Upper lobe of right lung (tissue), 1 donor: ENCODE data around the gene PRR33. TPM values are rescaled to one million over a fixed set of nuclear protein-coding genes. Genes with fewer than 3 reads are reported as not detected.
"Not testable (repeated sequence)": the region's sequence is repeated elsewhere in the genome, so short reads cannot be mapped to it uniquely, and the experiment has no call there.

Experiments used
- ATAC-seq: fragments of 200-7000 bp; cut with Tn5 transposase; one replicate; pipeline ENCODE4 v1.9.1; 2020; ENCODE audit warnings: mild to moderate bottlenecking, moderate library complexity
- DNase-seq: peaks from one replicate; pipeline ENCODE4 v3.0.0-alpha.2; 2020
- H3K27ac ChIP-seq: fragments of 200-600 bp; one replicate; pipeline ENCODE4 v1.8.0; 2022
- H3K27me3 ChIP-seq: fragments of 200-600 bp; one replicate; pipeline ENCODE4 v1.8.0; 2022; ENCODE audit warnings: mild to moderate bottlenecking
- H3K36me3 ChIP-seq: fragments of 200-600 bp; one replicate; pipeline ENCODE4 v1.8.0; 2022
- H3K4me1 ChIP-seq: fragments of 200-600 bp; one replicate; pipeline ENCODE4 v1.8.0; 2022
- H3K4me3 ChIP-seq: fragments of 200-600 bp; one replicate; pipeline ENCODE4 v1.8.0; 2022; ENCODE audit warnings: mild to moderate bottlenecking
- H3K9me3 ChIP-seq: fragments of 200-600 bp; one replicate; pipeline ENCODE4 v1.8.0; 2022
- intact Hi-C: fragments of 100-400 bp; cut with DNase I; formaldehyde crosslinking; loops from one replicate; pipeline ENCODE4 v1.11.0; 2022
- total RNA-seq: library from RNA; stranded (reverse); fragmentation: NEBNext Ultra II Directional; extraction: Animal tissue kit (Norgen Biotek cat#: 25700); gene quantifications from one replicate; pipeline ENCODE4 v1.2.1, GENCODE V29; 2021
- TF ChIP-seq, protein P1 (sequence below): fragments of 200-600 bp; IDR thresholded peaks from one replicate; pipeline ENCODE4 v1.8.0; 2022; ENCODE audit warnings: antibody characterized with exemption
- donor health status: DM: no; HTN: yes; CAD: no; lungs with severe emphysema.

The PRR33 gene
- total RNA-seq, 1 donor from 2014 or later = not detected

DNA sequence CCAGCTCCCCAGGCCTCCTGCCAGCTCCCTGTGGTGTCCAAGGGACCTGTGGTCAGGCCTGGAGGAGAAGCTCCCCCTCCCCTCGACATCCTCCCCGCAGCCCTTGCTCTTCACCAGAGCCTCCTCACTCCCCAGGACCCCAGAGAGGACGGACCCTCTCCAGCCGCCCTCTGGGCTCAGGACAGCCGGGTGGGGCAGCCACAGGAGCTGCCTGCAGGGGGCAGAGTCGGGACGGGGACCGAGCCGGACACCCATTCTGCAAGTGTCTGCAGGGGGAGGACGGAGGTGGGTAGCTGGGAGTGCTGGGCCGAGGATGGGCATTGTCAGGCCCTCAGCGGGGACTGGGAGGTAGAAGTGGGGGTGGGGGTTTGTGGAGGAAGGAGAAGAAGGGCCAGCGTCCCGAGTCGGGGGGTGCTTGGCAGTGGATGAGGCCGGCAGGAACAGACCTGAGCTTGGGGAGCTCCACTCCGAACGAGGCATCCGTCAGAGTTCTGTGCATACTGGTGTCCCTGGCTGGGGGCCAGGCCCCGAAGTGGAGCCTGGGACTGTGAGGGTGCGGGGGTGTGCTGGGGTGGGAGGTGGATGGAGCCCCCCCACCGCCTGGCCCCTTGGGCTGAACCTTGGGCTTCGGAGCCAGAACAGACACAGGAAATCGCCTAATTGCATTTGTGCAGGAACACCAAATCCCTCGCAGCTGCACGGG is 15.2 kb downstream of the PRR33 start:
- Histone ChIP-seq H3K4me3 (no peak overlapping the region), H3K36me3 (no peaks in the 10 kb centered on the region), H3K27me3 (no peaks in the 10 kb centered on the region), H3K9me3 (no peaks in the 10 kb centered on the region), H3K27ac (no peak overlapping the region), H3K4me1 (no peaks in the 10 kb centered on the region)
- TF ChIP-seq, protein P1, sequence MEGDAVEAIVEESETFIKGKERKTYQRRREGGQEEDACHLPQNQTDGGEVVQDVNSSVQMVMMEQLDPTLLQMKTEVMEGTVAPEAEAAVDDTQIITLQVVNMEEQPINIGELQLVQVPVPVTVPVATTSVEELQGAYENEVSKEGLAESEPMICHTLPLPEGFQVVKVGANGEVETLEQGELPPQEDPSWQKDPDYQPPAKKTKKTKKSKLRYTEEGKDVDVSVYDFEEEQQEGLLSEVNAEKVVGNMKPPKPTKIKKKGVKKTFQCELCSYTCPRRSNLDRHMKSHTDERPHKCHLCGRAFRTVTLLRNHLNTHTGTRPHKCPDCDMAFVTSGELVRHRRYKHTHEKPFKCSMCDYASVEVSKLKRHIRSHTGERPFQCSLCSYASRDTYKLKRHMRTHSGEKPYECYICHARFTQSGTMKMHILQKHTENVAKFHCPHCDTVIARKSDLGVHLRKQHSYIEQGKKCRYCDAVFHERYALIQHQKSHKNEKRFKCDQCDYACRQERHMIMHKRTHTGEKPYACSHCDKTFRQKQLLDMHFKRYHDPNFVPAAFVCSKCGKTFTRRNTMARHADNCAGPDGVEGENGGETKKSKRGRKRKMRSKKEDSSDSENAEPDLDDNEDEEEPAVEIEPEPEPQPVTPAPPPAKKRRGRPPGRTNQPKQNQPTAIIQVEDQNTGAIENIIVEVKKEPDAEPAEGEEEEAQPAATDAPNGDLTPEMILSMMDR = peak; percentile 37
- intact Hi-C loops = no loop called here
- ATAC-seq = peak; percentile 12
- peak; percentile 68 for DNase-seq

DNA sequence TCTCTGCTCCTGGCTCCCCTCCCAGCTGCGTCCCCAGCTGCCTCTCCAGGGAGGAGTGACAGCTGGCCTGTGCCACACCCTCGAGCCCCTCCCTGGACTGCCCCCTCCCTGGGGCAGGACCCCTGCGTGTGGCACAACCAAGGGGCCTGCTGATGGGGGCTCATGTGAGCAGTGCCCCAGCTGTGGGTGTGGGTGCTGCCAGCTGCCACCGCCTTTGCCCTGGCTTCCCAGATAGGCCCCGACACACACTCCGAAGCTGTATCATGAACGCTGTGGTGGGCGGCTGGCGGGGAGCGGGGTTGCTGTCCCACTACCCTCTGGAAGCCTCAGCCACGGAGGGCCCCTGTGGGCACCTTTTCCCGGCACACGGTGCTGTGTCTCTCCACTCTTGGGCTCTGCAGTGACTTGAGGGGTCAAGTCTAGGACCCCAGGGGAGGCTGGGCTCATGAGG is 15.8 kb downstream of the PRR33 start:
- H3K9me3 ChIP-seq = not testable (repeated sequence)

DNA sequence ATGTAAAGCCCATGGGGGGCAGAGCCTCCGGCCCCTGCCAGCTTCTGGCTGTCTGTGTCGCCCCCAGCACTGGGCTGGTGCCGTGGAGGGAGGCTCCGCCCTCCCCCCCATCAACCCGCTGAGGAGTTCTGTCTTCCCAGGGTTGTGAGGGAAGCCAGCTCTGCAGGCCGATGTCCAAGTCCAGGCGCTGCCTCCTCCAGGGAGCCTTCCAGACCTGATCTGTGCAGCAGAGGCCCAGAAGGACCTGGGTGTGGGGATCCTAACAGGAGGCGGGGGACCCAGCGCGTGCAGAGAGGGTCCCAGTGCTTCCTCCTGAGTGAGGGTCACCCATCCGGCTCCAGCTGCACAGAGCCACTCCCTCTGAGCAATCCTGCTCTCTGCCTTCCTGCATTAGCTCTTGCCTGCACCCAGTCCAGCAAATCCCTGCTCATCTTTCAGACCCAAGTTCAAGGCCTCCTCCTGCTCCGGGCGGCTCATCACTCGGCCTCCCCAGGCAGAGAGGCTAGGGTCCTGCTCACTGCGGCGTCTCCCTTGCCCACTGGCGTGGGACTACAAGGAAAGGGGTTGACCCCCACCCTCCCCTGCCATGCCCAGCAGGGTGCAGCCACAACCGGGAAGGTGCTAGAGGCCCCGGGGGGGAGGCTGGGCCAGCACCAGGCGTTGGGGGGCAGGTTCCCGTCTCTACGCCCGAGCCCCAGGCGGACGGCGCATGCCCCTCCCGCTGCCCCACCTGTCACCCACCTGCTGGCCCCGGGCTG is 16.4 kb downstream of the PRR33 start:
- Histone ChIP-seq H3K9me3 (no peaks in the 10 kb centered on the region), H3K36me3 (no peaks in the 10 kb centered on the region), H3K4me1 (no peaks in the 10 kb centered on the region), H3K27me3 (peaks cover 1% of the 10 kb centered on the region), H3K27ac (no peak overlapping the region), H3K4me3 (no peak overlapping the region)
- DNase-seq (no peak), ATAC-seq (no peak)
- TF ChIP-seq, protein P1 = no peak
- intact Hi-C loops = no loop called here

More for the DNA sequence above, 15.8 kb downstream of the PRR33 start:
- H3K27ac ChIP-seq, H3K4me3 ChIP-seq, H3K36me3 ChIP-seq, DNase-seq, H3K27me3 ChIP-seq, H3K4me1 ChIP-seq, ATAC-seq, intact Hi-C loops: not testable (repeated sequence)

GRCh38 chr11:1874441-1875092 is 17.1 kb downstream of the PRR33 start:
- H3K27me3 ChIP-seq, DNase-seq, H3K4me1 ChIP-seq, ATAC-seq, intact Hi-C loops, H3K36me3 ChIP-seq, H3K27ac ChIP-seq, H3K9me3 ChIP-seq, H3K4me3 ChIP-seq: not testable (repeated sequence)

- not testable (repeated sequence) for DNase-seq, H3K4me1 ChIP-seq
- H3K27me3 ChIP-seq = peaks cover 16% of the 10 kb centered on the region
Observed at GRCh38 chr11:1873813-1874150, 17.9 kb downstream of the PRR33 start.

GRCh38 chr11:1873048-1873812 is 18.5 kb downstream of the PRR33 start:
- ATAC-seq (no peak), DNase-seq (peak; percentile 45)
- no peak overlapping the region for H3K4me3 ChIP-seq
- H3K27ac ChIP-seq = no peak overlapping the region
- H3K36me3 ChIP-seq = no peaks in the 10 kb centered on the region
- H3K9me3 ChIP-seq = no peaks in the 10 kb centered on the region
- intact Hi-C loops = no loop called here
- TF ChIP-seq, protein P1 = no peak
- H3K4me1 ChIP-seq = no peaks in the 10 kb centered on the region
- H3K27me3 ChIP-seq = peaks cover 20% of the 10 kb centered on the region

More at GRCh38 chr11:1873813-1874150, 17.9 kb downstream of the PRR33 start:
- ATAC-seq, intact Hi-C loops, H3K9me3 ChIP-seq, H3K36me3 ChIP-seq, H3K4me3 ChIP-seq, H3K27ac ChIP-seq: not testable (repeated sequence)
